B cell (primary cell): ENCODE data around the gene RAC2. TPM values are rescaled to one million over a fixed set of nuclear protein-coding genes. Genes with fewer than 3 reads are reported as not detected.

ENCODE experiments used
- ATAC-seq: fragments of 200-7000 bp; cut with Tn5 transposase; one replicate; pipeline ENCODE4 v1.10.0; 2021; ENCODE audit warnings: low read depth, mild to moderate bottlenecking, moderate number of reproducible peaks, moderate library complexity
- CTCF ChIA-PET: fragments of 350-600 bp; sonication (Branson Sonifier 250); formaldehyde crosslinking; loops from one replicate; lab custom pipeline; 2021; ENCODE audit warnings: antibody characterized with exemption, inconsistent platforms; lab: Charles Lee
- POLR2A ChIA-PET: fragments of 350-600 bp; sonication (Branson Sonifier 250); formaldehyde crosslinking; loops from one replicate; lab custom pipeline; 2021; ENCODE audit warnings: antibody characterized with exemption; lab: Charles Lee
- DNase-seq: peaks from one replicate; pipeline ENCODE4 v3.0.0; 2013
- H2AFZ ChIP-seq: 2 replicates; pipeline ENCODE4 v1.6.1; 2012; ENCODE audit warnings: mild to moderate bottlenecking, low read depth, low read length; ENCODE audit not compliant: insufficient read depth, poor library complexity, severe bottlenecking
- H3K27ac ChIP-seq, 2 donors: 1 replicate in 1 of 2; 2 replicates in 1 of 2; pipeline ENCODE4 v1.5.1; 2012 to 2013; ENCODE audit warnings: low read length in 2 of 2, mild to moderate bottlenecking in 2 of 2, moderate library complexity in 1 of 2
- H3K27me3 ChIP-seq, 4 experiments: fragments of 200-600 bp in 1 of 4; sonication (generic) in 1 of 4; replicated peaks in 1 of 4; 1 replicate in 2 of 4; 2 replicates in 2 of 4; pipeline versions ENCODE4 v1.6.1 to v1.7.0; 2013 to 2016; ENCODE audit warnings: low read length in 3 of 4, mild to moderate bottlenecking in 2 of 4, mixed read lengths in 1 of 4, moderate library complexity in 1 of 4; ENCODE audit not compliant: insufficient read depth in 4 of 4, control insufficient read depth in 3 of 4; ENCODE audit errors: control extremely low read depth in 1 of 4
- H3K36me3 ChIP-seq, 2 experiments: replicated peaks in 1 of 2; 1 replicate in 1 of 2; 2 replicates in 1 of 2; pipeline versions ENCODE4 v1.6.1 to v1.7.1; 2013; ENCODE audit warnings: low read length in 1 of 2; ENCODE audit not compliant: insufficient read depth in 2 of 2, control insufficient read depth in 1 of 2; ENCODE audit errors: control extremely low read depth in 1 of 2, extremely low read depth in 1 of 2
- H3K4me1 ChIP-seq, 2 donors: fragments of 200-600 bp in 1 of 2; sonication (generic) in 1 of 2; 1 replicate in 1 of 2; 2 replicates in 1 of 2; pipeline versions ENCODE4 v1.5.1 to v1.6.1; 2013 to 2017; ENCODE audit warnings: low read length in 2 of 2; ENCODE audit not compliant: control insufficient read depth in 2 of 2, insufficient read depth in 2 of 2
- H3K4me2 ChIP-seq: replicated peaks from 2 replicates; pipeline ENCODE3; 2012; ENCODE audit warnings: mild to moderate bottlenecking, low read depth, low read length; ENCODE audit not compliant: poor library complexity, severe bottlenecking
- H3K4me3 ChIP-seq, 5 experiments: fragments of 200-600 bp in 1 of 5; sonication (generic) in 1 of 5; 1 replicate in 3 of 5; 2 replicates in 2 of 5; pipeline versions ENCODE4 v1.5.1 to v1.7.0; 2011 to 2016; ENCODE audit warnings: low read length in 4 of 5, mild to moderate bottlenecking in 4 of 5, low read depth in 2 of 5, control low read depth in 1 of 5, moderate library complexity in 1 of 5; ENCODE audit not compliant: insufficient read depth in 1 of 5; ENCODE audit errors: control extremely low read depth in 1 of 5, extremely low read depth in 1 of 5
- H3K79me2 ChIP-seq: fragments of 200-600 bp; sonication (generic); one replicate; pipeline ENCODE4 v1.6.0; 2016; ENCODE audit warnings: low read length; ENCODE audit not compliant: control insufficient read depth, insufficient read depth
- H3K9ac ChIP-seq: fragments of 200-600 bp; sonication (generic); 2 replicates; pipeline ENCODE4 v1.6.1; 2017; ENCODE audit warnings: mild to moderate bottlenecking, low read length, moderate library complexity
- H3K9me3 ChIP-seq, 3 donors: one replicate each; pipeline versions ENCODE4 v1.6.1 to v1.7.1; 2013; ENCODE audit warnings: low read length in 2 of 3; ENCODE audit not compliant: control insufficient read depth in 2 of 3, insufficient read depth in 1 of 3; ENCODE audit errors: control extremely low read depth in 1 of 3
- H4K20me1 ChIP-seq: 2 replicates; pipeline ENCODE4 v1.6.0; 2012; ENCODE audit warnings: mild to moderate bottlenecking, low read length; ENCODE audit not compliant: insufficient read depth, control insufficient read depth, poor library complexity, severe bottlenecking
- H3K27ac Mint-ChIP-seq: one replicate; pipeline ENCODE4 v1.8.0; 2021; ENCODE audit warnings: mixed read lengths
- H3K27me3 Mint-ChIP-seq: one replicate; pipeline ENCODE4 v1.8.0; 2021; ENCODE audit warnings: mixed read lengths
- H3K4me1 Mint-ChIP-seq: one replicate; pipeline ENCODE4 v1.8.0; 2021; ENCODE audit warnings: mixed read lengths
- H3K4me3 Mint-ChIP-seq: one replicate; pipeline ENCODE4 v1.8.0; 2021; ENCODE audit warnings: mixed read lengths
- H3K9me3 Mint-ChIP-seq: one replicate; pipeline ENCODE4 v1.8.0; 2022; ENCODE audit warnings: mixed read lengths; ENCODE audit not compliant: insufficient read depth
- CTCF ChIP-seq: fragments of 200-600 bp; IDR thresholded peaks from one replicate; pipeline ENCODE4 v1.8.0; 2022; ENCODE audit warnings: antibody characterized with exemption, mild to moderate bottlenecking
- EZH2 ChIP-seq: IDR thresholded peaks from 2 replicates; pipeline ENCODE4 v1.6.1; 2012; ENCODE audit warnings: borderline replicate concordance, low read depth, mild to moderate bottlenecking, moderate library complexity, low read length; ENCODE audit not compliant: insufficient read depth, poor library complexity, severe bottlenecking
- WGBS: methylation state at CpG from one replicate; pipeline ENCODE4 v1.1.5; 2013; ENCODE audit warnings: missing lambda C conversion rate; ENCODE audit not compliant: insufficient coverage; 5-methylcytosine and 5-hydroxymethylcytosine counted together
- intact Hi-C: fragments of 100-400 bp; cut with micrococcal nuclease; formaldehyde crosslinking; loops from one replicate; pipeline ENCODE4 v1.10.0; 2022
- polyA plus RNA-seq: library from polyadenylated mRNA; depleted of rRNA; stranded (reverse); fragments of >200 nt; gene quantifications from 2 replicates; pipeline ENCODE4 v1.2.3, GENCODE V29; 2012
- total RNA-seq, 2 donors: library from RNA; stranded (reverse); fragments of 120-200 nt in 1 of 2; gene quantifications; 1 replicate in 1 of 2; 2 replicates in 1 of 2; pipeline versions ENCODE4 v1.2.3 to v1.2.4, GENCODE V29; 2013 to 2022

Gene RAC2
- total and polyA plus RNA-seq, 2 donors (not counting 1 experiment from before 2014, with no cell fraction given) = 273 to 776 TPM

- peak overlapping the region; percentile 33 for H3K4me2 ChIP-seq
- ChIA-PET CTCF (interaction anchor here (1.0 to 1.6 kb wide), 5 partner anchors 12 to 58 kb away, joined by 3 to 5 read pairs (median 4); partner anchors contain the start of gene RAC2), POLR2A (interaction anchor here (1.1 kb wide), 1 partner anchor 27 kb away, joined by 5 read pairs; no protein-coding TSS in a partner anchor)
- Mint-ChIP-seq H3K4me1 (peaks cover 36% of the 10 kb centered on the region), H3K27ac (peak overlapping the region; percentile 15), H3K9me3 (no peaks in the 10 kb centered on the region), H3K27me3 (no peaks in the 10 kb centered on the region), H3K4me3 (peak overlapping the region; percentile 29)
- H3K4me3 ChIP-seq = no peak overlapping the region
- H4K20me1 ChIP-seq = no peaks in the 10 kb centered on the region
- H2AFZ ChIP-seq = no peak overlapping the region
- no peak overlapping the region for H3K27ac ChIP-seq
- no peaks in the 10 kb centered on the region for H3K36me3 ChIP-seq
- WGBS = 67% methylated on average over 10 of the region's 10 CpGs
- ATAC-seq (peak; percentile 32), DNase-seq (peak; percentile 26)
- no peak overlapping the region for H3K9ac ChIP-seq
- intact Hi-C loops = no loop called here
- H3K4me1 ChIP-seq = peaks cover 31 to 37% of the 10 kb centered on the region in 2 donors
- peaks cover 11% of the 10 kb centered on the region for H3K79me2 ChIP-seq
- no peaks in the 10 kb centered on the region for H3K27me3 ChIP-seq
- H3K9me3 ChIP-seq = no peaks in the 10 kb centered on the region
- no peak for TF ChIP-seq CTCF
- TF ChIP-seq EZH2 = no peak
Measured at GRCh38 chr22:37256075-37256726, 12.1 kb upstream of the RAC2 start.

- no peaks in the 10 kb centered on the region for H4K20me1 ChIP-seq
- H3K4me1 Mint-ChIP-seq = peaks cover 29% of the 10 kb centered on the region
- H3K9ac ChIP-seq = no peak overlapping the region
- H3K4me3 Mint-ChIP-seq = no peak overlapping the region
- intact Hi-C loops = no loop called here
- H3K9me3 Mint-ChIP-seq = no peaks in the 10 kb centered on the region
- H3K4me2 ChIP-seq = no peak overlapping the region
- no peak overlapping the region for H2AFZ ChIP-seq
- no peak for TF ChIP-seq EZH2
- TF ChIP-seq CTCF = peak; percentile 42
- no peak for DNase-seq
- no peak for ATAC-seq
- H3K79me2 ChIP-seq = peaks cover 5% of the 10 kb centered on the region
- no peak overlapping the region for H3K4me3 ChIP-seq
- no peaks in the 10 kb centered on the region for H3K27me3 ChIP-seq
- ChIA-PET POLR2A (interaction anchor here (1.1 kb wide), 1 partner anchor 26 kb away, joined by 5 read pairs; no protein-coding TSS in a partner anchor), CTCF (interaction anchor here (1.1 to 1.6 kb wide), 3 partner anchors 12 to 58 kb away, joined by 3 to 5 read pairs (median 3); partner anchors contain the start of gene RAC2)
- H3K9me3 ChIP-seq = no peaks in the 10 kb centered on the region
- no peaks in the 10 kb centered on the region for H3K27me3 Mint-ChIP-seq
- H3K36me3 ChIP-seq = no peaks in the 10 kb centered on the region
- peaks cover 25 to 31% of the 10 kb centered on the region in 2 donors for H3K4me1 ChIP-seq
- H3K27ac Mint-ChIP-seq = peak overlapping the region; percentile 26
- no peak overlapping the region for H3K27ac ChIP-seq
Measured at GRCh38 chr22:37255558-37256006, 11.5 kb upstream of the RAC2 start.
